HG03066 (cell line): ENCODE results near the gene ZNF213.
"Not testable (repeated sequence)": the region's sequence is repeated elsewhere in the genome, so short reads cannot be mapped to it uniquely, and the experiment has no call there.

Source experiments
- ATAC-seq: cut with Tn5 transposase; IDR thresholded peaks from one replicate; pipeline ENCODE4 v1.9.1; 2021; ENCODE audit warnings: low read depth; ENCODE audit not compliant: unreplicated experiment

The ZNF213 gene

DNA sequence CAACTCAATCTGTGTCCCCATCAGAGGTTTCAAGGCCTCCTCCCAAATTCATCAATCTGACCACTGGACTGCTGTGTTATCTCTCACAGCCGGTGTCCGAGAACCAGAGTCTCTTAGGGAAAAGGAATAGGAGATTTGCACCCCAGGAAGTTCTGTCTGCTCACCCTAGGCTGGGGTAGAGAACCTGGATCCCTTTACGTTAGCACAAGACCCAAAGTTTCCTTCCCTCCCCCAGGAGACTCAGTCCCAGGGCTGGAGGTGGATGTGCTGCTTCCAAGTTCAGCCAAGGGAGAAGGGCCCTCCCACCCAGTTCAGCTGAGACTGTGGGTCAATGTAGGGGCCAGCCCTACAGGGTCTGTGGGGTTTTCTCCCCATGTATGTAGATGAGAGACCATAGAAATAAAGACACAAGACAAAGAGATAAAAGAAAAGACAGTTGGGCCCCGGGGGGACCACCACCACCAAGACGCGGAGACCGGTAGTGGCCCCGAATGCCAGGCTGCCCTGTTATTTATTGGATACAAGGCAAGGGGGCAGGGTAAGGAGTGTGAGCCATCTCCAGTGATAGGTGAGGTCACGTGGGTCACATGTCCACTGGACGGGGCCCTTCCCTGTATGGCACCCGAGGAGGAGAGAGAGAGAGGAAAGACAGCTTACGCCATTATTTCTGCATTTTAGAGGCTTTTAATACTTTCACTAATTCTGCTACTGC is 30.4 kb downstream of the ZNF213 start:
- ATAC-seq = no peak

DNA sequence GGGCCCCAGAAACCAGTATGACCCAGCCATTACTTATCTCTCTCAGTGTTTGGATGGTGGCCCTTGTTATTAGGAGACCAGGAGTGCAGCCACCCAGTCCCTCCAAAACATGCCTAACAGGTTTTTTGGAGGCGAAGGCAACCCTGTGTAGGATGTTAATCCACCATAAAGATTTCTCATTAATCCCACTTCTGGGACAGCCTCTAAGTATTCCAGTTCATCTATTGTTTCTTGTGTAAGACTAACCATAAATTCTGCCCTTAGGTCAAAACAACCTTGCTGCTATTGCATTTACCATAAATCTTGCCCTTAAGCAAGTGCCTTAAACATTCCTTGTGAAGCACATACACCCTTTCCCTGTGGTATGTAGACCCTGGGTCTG is 31.7 kb downstream of the ZNF213 start:
- ATAC-seq = no peak

DNA sequence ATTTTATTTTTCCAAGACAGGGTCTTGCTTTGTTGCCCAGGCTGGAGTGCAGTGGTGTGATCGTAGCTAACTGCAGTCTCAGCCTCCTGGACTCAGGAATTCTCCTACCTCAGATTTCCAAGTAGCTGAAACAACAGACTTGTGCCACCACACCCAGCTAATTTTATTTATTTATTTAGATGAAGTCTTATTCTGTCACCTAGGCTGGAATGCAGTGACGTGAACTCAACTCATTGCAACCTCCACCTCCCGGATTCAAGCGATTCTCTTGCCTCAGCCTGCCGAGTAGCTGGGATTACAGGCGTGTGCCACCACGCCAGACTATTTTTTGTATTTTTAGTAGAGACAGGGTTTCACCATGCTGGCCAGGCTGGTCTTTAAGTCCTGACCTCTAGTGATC is 33.9 kb downstream of the ZNF213 start:
- ATAC-seq = not testable (repeated sequence)

DNA sequence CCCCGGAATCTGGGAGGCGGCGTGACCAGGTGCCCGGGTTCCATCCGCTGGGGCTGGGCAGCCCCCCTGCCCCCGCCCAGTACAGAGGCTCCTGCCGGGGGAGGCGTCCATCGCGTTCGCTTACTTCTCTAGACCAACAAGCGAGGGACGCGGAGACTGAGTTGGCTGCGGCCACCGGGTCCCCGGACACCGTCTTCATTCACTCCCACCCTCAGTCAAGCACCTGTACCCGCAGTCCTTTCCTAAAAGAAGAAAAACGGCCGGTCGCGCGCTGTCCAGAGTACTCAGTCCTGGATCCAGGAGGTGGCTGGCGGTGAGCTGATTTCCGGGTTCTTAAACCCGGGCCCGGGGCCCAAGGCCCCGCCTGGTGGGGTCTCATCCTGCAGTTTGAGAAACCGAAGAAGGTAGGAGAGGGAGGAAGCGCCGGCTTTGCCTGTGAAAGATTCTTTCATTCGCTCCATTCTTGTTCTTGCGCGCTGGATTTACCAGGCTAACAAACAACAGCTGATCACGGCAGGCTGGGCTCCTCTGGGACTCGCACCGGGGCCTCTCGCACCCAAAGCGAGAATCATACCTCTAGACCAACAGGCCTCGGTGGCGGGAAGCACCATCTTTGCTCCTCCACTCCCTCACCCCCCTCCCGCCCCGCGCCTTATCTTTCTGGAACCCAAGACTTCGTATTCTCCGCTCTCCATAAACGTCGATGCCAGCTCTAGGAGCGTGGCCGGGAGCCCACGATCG is 35.8 kb downstream of the ZNF213 start:
- no peak for ATAC-seq

DNA sequence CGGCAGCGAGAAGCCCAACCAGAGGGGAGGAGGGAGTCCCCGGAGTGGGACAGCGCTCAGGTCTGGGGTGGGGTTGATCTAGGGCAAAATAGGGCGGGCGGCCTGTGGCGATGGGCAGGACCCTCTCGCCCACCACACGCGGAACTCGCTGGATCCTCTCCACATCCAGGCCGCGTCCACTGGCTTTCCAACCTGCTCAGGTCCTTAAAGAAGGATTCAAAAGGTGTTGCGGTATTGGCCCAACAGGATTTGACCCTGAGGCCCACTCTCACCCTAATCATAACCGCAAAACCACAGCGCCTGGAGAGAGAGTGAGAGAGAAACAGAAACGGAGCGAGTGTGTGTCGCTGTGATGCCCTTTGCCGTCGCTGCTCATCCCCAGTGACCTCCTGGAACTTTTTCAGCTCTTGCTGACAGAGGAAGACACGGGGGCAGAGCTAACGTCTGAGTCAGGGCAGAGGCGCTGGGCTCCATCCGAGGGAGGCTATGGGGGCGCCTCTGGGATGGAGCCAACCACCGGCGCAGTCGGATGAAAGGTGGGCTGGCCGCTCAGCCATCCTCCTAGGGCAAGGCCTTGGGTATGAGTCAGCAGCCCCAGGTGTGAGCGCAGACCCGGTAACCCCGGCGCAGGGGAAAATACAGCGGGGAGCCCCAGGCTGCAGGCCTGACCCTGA is 36.5 kb downstream of the ZNF213 start:
- ATAC-seq = no peak

DNA sequence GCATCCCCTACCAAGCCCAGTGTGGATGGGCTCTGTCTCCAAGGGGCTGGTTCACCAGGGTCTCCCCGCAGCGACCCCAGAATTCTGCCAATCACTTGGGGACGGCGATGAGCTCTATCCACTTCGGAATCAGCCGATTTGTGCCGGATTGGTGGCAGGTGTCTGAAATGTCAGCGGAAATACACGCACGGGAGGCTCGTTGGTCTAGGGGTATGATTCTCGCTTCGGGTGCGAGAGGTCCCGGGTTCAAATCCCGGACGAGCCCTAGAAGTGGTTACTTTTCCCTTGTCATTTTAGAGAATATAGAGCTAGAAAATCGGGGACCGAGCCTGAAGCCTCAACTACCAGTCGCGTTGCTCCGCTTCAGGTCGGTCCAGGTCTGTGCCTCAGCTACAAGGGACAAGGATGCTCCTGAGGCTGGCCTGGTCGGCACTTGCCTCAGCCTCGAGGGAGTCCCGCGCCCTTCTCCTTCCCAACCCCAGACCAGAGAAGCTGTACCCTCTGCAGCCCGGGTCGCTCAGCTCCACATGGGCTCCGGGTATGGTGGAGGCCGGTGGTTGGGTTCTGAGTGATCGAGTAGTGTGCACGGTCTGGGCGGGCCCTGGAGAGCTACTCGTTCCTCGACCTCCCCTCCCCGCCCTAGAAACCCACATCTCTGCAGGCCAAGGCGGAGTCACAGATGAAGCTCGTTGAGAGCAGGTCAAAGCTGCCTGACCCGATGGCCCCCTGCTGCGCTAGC is 37.2 kb downstream of the ZNF213 start:
- ATAC-seq = no peak

DNA sequence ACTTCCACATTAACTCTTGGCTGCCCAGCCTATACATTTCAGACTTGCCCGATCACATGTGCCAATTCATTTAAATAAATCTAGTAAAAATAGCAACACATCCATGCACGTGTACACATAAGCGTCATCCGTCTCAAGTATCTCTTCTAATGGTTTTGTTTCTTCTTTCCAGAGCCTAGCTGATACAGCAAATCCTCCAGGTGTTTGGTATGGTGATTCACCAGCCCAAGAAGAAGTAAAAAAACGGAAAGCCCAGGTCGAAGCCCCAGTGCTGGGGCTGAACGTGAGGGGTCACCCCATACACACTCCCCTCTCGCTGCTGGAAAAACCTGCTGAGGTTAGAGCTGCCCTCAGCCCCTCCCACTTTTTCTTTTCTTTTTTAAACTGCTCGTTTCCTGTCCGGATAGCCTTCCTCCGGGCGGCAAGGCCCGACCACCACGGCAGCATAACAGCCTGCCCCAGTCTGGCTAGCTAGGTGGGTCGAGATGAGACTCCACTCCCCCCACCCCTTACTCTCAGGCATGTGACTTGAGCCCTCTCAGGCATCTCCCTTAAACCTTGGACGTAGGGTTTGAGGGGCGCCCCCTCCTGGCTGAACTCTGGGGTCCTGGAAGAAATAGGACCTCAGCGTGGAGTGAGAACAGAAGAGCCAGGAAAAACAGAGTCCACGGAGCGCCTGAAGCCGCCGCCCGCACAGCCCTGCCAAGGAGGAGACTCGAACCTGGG is 39.2 kb downstream of the ZNF213 start:
- no peak for ATAC-seq

DNA sequence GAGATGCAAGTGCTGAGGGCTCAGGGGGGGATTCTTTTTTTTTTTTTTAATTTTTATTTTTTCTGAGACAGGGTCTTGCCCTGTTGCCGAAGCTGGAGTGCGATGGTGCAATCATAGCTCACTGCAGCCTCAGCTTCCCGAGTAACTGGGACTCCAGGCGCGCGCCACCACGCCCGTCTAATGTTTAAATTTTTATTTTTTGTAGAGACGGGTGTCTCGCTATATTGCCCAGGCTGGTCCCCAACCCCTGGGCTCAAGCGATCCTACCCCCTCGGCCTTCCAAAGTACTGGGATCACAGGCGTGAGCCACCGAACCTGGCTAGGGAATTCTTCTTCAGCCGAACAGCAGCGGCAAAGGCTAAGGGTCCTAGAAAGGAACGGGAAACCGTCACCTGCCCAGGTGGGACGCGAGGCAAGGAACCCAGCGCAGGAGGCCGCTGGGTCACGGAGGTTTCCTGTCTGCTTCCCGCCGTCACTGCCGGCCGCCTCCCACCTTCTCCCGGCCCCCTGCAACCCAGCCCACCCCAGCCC is 39.9 kb downstream of the ZNF213 start:
- no peak for ATAC-seq

DNA sequence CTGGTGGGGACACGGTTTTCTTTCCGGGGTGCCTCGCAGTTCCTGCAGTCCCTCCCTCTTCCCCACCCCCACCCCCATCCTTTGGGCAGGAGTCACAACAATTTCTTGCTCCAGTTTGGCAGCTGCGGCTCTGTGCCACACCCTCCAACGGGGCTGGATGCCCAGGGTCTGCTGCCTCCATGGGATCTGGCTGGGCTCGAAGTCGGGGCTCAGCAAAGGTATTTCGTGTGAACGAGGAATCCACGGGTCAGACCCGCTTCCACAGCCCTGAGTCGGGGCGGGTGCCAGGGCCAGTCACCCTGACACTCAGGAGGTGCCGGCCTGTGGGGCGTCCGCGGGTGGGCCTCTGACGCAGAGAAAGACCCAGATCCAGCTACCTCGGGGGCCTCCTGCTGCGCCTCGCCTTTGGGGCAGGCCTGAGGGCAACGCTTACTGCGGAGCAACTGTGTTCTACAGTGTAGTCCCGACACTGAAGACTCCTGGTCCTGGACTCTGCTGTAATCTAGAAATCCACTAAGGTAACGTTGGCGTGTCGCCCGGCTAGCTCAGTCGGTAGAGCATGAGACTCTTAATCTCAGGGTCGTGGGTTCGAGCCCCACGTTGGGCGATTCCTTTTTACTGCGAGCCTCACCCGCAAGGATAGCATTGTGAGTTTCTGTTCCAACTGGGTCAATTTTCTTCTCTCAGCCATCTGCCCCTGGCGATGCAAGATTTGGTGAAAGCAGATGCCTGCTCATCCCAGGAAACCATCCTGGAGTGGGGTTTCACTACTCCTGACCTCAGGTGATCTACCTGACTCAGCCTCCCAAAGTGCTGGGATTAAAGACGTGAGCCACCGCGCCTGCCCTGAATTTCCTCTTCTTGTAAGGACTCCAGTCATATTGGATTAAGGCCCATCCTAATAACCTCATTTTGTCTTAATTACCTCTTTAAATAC is 40.6 kb downstream of the ZNF213 start:
- no peak for ATAC-seq

DNA sequence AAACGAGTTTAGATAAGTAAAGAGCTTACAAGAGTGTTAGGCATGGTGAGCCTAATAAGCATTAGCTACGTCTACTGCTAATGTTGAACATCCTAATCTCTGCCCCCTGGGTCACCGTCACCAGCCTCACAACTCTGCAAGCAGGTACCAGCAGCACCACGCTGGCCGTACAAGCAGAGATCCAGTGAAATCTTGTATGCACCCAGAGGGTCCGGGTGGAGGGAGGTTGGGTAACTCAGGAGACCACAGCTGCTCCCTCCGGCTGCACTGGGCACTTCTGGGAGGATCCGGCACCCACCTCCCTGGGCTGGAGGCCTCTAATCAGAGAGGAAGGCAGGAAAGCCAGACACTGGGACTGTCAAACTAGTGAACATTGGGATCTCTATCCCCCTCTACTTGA is 44.8 kb downstream of the ZNF213 start:
- ATAC-seq = no peak

DNA sequence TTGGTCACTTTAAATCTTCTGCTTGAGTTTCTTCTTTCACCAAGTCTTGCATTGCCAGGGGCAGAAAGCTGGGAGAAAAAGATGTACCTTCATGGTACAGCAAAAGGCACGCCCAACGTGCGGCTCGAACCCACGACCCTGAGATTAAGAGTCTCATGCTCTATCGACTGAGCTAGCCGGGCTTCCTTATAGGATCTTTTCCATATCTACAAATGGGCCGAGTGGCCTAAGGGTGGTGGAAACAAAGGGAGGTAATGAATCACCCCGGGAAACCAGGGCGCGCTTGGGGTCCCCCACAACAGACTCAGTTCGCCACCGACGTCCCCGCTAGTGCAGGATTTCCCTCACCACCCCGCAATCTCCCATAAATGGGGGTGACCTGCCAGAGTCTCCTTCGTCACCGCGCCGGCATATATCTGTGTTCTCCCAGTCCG is 45.6 kb downstream of the ZNF213 start:
- ATAC-seq = no peak

DNA sequence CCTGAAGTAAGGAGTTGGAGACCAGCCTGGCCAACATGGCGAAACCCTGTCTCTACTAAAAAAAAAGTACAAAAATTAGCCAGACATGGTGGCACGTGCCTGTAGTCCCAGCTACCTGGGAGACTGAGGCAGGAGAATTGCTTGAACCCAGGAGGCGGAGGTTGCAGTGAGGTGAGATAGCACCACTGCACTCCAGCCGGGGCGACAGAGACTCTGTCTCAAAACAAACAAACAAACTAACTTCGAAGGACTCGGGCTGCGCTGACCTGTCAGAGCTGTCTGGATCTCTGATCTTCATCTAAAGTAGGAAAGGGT is 47.4 kb downstream of the ZNF213 start:
- ATAC-seq = not testable (repeated sequence)

DNA sequence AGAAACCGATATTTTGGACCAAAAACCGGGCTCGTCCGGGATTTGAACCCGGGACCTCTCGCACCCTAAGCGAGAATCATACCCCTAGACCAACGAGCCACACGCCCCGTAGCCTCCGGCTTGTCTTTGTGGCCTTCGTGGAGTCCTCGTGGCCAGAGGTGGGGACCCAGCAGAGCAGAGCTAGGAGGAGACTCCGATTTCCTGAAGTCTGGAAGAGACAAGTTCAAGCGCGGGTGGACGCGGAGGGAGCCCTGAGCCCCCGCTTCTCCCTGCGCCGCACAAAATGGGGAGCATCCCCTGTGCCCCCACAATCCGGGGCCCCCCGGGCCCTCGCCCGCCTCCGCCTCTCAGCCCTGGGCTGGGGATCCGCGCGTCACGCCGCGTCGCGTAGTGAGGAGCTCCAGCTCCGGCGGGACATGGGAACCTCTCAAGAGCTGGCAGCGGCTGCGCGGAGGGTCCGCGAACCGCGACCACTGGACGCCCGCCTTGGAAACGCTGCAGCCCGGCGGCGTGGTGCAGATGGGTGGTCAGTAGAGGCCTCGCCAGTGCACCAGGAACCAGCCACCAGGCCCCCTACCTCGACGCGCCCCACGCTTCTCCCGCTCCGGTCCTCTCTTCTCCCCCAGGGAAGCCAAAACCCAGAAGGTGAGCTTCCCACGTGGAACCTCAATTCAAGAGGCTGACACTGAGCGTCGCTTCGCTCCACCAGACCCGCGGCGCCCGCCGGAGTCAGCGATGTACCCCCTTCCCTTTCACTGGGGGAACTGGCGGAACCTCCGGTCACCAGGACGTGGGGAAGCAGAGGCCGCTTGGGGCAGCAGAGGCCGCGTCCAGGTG is 48.0 kb downstream of the ZNF213 start:
- ATAC-seq = no peak

DNA sequence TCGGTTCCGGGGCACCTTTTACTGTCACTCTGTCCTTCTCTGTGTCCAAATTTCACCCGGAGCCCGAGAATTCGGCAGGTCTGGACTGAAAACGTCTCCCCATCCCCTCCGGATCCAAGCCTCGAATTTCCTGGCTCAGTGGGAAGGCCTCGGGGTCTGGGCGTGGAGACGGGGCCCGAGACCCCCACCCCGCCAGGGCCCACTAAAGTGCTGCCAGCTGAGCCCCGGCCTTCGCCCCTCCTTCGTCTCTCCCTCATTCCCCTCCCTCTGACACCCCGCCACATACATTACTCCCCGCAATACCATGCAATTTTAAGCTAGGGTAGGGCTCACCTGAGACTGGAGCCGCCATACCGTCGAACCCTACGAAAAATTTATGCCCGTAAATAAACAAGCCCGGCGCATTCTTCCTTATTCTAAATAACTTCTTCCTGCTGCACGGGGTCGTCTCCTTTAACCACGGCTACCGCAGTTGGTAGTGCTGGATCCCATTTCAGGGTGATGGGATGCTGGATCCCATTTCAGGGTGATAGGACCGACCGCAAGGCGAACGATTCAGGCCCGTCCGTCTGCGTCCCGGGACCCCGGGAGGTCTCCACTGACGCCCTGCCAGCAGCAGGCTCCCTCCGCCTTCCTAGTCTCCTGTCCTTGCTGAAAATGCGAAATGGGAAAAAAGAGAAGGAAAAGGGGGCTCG is 48.8 kb downstream of the ZNF213 start:
- no peak for ATAC-seq

DNA sequence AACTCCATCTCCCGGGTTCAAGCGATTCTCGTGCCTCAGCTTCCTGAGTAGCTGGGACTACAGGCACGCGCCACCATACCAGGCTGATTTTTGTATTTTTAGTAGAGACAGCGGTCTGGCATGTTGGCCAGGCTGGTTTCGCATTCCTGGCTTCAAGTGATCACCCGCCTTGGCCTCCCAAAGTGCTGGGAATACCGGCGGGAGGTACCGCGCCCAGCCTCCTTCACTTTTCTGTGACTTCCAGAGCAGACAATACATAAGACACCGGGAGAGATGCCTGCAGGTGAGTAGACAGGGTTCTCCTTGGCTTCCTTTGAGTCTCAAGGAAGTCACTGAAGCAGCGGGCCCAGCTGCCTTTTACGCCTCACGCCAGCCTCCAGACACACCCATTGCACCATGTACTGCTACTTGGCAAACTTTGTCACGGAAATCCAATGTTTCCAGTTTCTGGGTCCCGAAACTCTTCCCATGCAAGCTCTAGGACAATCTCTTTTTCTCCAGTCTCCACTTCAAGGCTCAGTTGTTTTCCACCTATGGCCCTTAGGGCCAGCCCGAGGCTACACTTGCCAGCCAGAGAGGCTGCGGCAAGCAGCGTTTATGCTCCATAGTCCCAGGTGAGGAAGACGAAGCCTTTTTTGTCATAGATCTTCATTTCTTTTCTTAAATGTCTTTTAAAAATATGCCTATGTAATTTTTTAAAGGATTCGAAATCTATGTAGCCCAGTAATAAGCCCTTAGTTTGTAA is 52.3 kb downstream of the ZNF213 start:
- ATAC-seq = no peak

DNA sequence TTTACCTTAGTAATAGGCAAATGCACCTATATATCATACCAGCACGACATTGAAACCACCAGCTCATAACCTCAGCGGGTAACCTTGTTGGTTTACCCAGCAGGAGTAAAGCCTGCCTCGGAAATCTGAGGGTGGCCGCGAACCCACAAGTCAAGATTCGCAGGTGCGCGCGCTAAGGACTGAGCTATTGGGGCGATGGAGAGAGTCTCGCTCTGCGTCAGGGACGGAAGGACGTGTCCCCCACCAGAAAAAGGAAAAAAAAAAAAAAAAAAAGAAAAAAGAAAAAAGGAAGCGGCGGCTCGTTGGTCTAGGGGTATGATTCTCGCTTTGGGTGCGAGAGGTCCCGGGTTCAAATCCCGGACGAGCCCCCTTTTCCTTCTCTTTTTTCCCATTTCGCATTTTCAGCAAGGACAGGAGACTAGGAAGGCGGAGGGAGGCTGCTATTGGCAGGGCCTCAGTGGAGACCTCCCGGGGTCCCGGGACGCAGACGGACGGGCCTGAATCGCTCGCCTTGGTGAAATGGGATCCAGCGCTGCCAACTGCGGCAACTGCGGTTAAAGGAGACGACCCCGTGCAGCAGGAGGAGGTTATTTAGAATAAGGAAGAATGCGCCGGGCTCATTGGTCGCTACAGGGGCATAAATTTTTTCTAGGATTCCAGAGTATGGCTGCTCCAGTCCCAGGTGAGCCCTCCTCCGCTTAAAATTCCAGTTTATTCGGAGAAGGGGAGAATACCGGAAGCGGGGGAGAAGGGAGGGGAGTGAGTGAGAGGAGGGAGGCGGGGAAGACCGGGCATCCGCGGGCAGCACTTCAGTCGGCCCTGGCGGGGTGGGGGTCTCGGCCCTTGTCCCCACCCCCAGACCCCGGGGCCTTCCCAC is 53.2 kb downstream of the ZNF213 start, which contains the start of gene OR1F1:
Gene OR1F1 (plus strand): TSS at position 407 of the 877 bp plus-strand sequence.
- no peak for ATAC-seq
